Fibroblast of peridontal ligament (primary cell): ENCODE measurements around the gene C1orf21.

ENCODE experiments used
- DNase-seq: peaks from one replicate; pipeline ENCODE4 v3.0.0-alpha.2; 2010; ENCODE audit errors: extremely low read depth

The C1orf21 gene

DNA sequence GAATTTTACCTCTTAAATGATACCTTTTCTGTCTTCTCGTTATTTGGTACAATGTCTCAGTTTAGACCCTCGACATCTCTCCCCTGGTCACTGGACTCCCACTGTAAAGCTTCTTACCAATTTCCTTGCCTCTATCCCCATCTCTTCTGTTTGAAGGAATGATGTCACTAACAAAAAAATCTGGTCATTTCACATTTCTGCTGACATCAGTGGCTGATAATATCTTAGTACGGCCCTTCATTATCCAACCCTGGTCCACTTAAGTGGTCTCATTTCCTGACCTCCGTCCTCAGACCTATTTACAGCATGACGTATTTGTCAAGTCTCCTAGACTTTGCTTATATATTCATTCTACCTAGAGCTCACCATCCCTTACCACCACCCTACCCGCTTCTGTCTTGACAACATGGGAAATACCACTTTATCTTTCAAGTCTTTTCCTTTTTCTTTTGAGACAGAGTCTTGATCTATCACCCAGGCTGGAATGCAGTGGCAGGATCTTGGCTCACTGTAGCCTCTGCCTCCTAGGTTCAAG, 60.9 kb downstream of the C1orf21 start:
- no peak for DNase-seq

DNA sequence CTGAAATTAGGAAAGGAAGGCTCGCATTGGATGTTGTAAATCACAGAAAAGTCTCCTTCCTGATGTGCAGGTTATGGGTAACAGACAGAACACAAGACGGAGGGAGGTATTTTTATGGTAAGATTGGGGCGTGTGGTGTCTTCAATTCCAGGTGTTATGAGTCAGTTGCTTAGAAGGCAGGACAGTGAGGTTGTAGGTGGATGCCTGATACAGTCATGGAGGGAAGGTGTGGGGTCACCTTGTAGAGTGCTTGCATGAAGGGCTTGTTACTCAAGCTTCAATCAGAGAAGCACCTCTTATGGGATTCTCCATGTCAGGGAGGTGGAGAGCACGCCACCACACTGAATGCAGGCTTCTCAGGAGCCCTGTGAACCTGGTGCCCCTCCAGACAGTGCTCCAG, 63.1 kb downstream of the C1orf21 start:
- no peak for DNase-seq

- no peak for DNase-seq
Observed at GRCh38 chr1:184455786-184456185, 69.0 kb downstream of the C1orf21 start.

GRCh38 chr1:184456189-184456588, 69.4 kb downstream of the C1orf21 start:
- no peak for DNase-seq

DNA sequence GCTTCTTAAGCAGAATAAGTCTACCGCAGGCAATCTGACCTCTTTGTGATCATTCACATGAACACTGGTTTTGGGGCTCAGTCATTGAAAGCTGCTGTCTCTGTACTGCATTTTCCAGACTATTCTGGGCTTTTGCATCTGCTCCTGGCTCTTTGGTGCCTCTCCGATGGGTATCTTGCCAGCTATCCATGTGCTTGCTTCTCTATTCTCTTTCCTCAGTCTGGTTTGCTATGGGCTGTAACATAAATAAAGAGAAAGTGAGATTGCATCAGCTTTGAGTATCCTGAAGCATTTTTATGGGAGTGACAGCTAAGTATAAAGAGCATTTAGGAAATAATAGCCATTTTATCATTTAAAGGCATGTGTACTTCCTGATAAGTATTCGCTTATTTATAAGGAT, 70.7 kb downstream of the C1orf21 start:
- peak; percentile 82 for DNase-seq

DNA sequence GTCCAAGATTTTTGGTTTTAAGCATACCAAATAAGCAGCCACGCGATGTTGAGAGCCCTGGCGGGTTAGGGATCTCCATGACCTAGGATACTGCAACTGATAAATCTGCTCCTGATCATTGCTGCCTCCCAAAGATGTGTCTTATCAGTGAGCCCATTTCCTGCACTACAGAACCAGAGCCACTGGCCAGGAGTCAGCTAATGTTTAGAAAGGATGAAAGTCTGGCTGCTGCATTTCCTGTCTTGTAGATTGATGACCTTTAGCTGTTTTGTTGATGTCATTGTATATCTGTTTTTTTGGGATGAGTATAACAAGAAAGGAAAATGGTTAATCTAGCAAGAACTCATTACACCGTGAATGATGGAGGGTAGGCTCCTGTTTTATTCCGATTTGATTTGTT, 74.5 kb downstream of the C1orf21 start:
- DNase-seq = no peak

DNA sequence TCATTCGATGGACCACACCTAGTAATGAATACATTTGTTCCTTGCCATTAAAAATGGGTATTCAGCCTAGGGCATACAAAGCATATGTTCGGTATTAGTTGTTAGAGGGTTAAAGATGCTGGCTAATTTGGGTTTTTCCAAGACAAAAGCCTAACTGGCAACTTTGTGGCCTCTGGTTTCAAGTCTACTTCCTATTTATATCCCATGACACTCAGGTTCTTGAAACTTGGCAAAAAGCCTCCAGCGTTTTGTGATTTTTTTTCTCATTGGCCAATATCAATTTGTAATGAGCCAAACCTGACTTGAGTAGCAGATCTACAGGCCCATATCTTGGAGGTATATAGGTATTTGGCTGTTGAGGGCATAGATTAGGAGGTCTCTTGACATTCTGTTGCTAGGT, 75.3 kb downstream of the C1orf21 start:
- no peak for DNase-seq

GRCh38 chr1:184462990-184463389, 76.2 kb downstream of the C1orf21 start:
- DNase-seq = no peak

GRCh38 chr1:184463680-184464079, 76.9 kb downstream of the C1orf21 start:
- no peak for DNase-seq

DNA sequence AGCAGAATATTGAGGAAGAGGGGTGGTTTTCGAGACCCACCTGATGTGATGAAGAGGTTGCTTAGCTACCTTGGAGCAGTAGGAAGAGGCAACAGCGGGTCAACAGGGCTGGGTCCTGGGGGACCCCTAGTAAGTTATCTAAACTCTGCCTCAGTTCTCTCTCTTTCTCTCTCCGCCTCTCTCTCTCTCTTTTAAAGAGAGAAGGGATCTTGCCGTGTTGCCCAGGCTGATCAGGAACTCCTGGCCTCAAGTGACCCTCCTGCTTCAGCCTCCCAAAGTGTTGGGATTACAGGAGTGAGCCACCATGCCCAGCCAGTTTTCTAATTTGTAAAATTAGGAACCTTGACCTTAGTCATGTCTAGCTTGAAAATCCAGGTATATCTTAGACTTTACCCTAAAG, 77.9 kb downstream of the C1orf21 start:
- DNase-seq = no peak

DNA sequence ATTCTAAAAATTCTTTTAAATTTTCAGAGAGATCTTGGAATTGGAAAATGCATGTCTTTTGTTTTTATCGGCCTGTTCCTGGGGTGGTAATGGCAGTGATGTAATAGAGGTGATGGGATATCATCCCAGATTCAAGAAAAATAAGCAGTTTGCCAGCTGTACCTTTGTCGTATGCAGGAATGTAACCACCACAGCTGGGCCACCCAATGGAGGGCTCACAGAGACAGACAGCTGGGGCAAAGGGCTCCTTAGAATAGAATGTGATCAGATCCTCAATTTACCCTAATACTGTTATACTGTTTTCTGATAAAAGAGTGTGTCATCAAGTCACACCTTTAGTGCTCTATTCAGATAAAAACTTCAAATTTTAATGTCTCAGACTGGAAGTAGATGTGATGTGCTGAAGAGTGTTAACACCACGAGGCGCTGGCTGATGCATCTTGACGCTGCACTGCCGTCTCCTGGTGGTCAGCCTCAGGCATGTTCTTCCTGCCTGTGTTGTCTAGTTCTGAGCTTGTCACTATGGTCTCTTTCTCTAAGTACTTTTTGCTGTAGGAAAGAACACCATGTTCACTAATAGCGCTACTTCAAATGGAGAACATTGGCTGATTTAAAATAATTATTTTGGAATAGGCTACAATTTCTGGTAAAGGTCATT, 78.8 kb downstream of the C1orf21 start:
- no peak for DNase-seq

- DNase-seq = no peak
Observed at GRCh38 chr1:184467295-184467694, 80.5 kb downstream of the C1orf21 start.

GRCh38 chr1:184469396-184469795, 82.6 kb downstream of the C1orf21 start:
- DNase-seq = no peak

DNA sequence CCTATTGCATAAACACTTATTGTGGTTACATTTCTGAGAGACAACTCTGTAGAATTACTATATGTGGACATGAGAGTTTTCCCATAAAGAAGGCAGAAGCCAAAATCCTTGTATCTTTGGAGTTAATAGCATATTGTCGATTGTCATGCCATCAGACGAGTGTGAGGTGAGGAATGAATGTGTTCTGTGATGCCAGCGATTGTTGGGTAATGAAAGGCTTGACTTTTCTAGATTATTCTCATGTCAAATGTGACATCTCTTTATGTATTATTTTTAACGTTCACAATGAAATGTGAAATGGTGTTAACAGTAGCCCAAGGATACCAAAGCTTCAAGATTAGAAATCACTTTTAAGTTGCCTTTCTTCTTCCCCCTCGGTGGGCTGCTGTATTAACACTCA, 84.9 kb downstream of the C1orf21 start:
- DNase-seq = no peak

DNA sequence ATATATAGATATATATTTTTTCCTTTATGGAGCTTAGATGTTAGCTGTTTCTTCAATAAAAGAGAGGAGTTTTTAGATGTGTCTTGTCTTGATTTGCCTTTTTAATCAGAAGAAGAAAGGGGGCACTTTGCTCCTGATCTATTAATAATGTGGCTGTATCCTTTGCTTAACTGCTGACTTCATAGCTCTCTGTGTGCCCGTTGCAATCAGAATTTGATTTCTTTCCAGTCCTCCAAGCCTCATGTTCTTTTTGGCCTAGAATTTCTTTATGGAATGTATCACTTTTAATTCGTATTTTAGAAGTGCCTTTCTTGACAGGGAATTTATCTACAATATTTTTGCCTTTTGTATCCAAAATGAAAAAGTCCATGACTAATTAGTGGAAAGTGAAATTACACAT, 85.3 kb downstream of the C1orf21 start:
- DNase-seq = peak; percentile 40

DNA sequence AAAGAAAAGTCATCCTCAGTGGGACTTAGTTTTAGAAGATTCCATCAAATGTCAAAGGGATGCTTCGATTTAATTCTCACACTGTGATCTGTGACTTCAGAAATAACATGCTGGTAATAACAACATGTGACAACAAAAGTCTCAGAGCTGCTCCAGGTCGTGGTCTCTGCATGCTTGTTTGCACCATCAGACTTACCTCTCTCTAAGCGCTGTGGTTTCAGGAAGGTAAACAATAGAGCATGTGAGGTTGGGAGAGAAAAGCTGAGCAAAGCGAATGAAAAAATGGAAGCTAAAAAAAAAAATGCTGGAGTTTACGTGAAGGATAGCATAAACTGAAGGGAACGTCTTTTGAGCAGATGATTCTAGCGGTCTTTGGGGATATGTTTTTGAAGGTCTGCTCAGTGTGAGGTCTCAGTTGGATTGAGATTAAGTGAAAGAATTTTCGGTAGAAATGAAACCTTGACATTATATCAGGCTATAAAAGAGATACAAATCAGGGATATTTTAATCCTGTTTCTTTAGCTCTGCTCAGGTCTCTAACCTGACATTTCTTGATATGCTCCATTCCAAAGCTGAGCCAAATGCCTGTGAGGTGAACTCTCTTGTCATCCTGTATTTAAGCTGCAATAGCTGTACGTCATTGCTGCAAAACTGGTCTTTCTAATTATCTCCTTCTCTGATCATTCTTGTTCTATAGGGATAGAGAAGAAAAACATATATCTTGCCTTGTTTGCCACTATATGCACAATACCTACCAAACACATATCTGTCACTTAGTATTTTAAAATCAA, 86.5 kb downstream of the C1orf21 start:
- no peak for DNase-seq

- DNase-seq = no peak
Observed at GRCh38 chr1:184476187-184476586, 89.4 kb downstream of the C1orf21 start.

DNA sequence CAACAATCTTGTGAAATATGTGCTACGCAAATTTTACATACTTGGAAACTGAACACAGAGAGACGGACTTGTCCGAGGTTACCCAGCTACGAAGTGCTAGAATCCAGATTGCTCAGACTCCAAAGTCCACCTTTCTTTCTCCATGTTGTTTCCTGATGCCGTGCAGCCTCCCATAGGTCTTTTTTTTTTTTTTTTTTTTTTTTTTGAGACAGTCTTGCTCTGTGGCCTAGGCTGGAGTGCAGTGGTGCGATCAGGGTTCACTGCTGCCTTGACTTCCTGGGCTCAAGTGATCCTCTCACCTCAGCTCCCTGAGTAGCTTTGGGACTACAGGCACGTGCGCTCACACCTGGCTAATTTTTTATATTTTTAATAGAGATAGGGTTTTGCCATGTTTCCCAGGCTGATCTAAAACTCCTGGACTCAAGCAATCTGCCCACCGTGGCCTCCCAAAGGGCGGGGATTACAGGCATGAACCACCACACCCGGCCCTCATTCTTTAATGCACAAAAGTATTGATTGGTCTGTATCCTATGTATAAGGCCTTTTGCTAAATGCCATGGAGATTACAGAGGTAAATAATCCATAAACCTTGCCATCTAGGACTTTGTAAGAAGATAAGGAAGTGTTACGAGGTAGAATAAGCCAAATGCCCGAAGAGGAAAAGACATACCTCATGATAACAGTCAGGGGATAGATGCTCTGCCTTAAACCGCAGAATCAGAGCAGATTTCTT, 92.8 kb downstream of the C1orf21 start:
- DNase-seq = no peak

DNA sequence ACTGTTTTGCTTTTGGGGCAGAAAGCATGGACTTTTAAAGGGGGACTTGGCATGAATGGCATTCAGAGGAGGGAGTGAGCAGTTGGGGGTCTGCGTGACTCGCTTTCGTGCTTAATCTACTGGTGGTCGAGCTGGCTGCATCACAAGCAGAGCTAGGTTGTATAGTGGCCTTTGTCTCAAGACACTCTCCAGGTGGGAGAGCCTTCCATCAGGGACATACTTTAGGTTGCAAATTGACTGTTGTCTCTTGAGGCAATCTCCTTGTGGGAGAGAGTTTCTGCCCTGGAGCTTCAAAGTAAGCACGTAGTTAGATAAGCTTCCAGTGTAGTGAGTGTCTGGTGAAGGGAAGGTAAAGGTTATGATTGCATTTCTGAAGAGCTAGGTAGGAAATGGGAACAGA, 93.9 kb downstream of the C1orf21 start:
- DNase-seq = no peak

- peak; percentile 92 for DNase-seq
Observed at GRCh38 chr1:184482136-184482535, 95.3 kb downstream of the C1orf21 start.

- DNase-seq = peak; percentile 65
Observed at GRCh38 chr1:184483101-184483683, 96.4 kb downstream of the C1orf21 start.
